Uterus (tissue), 4 donors: Measurements from ENCODE around the gene OMA1. TPM values are rescaled to one million over a fixed set of nuclear protein-coding genes. Genes with fewer than 3 reads are reported as not detected.

ENCODE experiments used
- DNase-seq, 2 donors: peaks; one replicate each; pipeline ENCODE4 v3.0.0-alpha.2; 2019 to 2020
- H3K27ac ChIP-seq, 2 donors: fragments of 200-600 bp; sonication (generic); 1 replicate in 1 of 2; 2 replicates in 1 of 2; pipeline ENCODE4 v1.5.1; 2016 to 2018
- H3K27me3 ChIP-seq, 2 donors: fragments of 200-600 bp; sonication (generic); one replicate each; pipeline ENCODE4 v1.5.1; 2018 to 2019; ENCODE audit warnings: control low read depth in 1 of 2
- H3K36me3 ChIP-seq, 2 donors: fragments of 200-600 bp; sonication (generic); one replicate each; pipeline ENCODE4 v1.5.1; 2019; ENCODE audit warnings: control low read depth in 1 of 2
- H3K4me1 ChIP-seq, 2 donors: fragments of 200-600 bp; sonication (generic); one replicate each; pipeline ENCODE4 v1.5.1; 2018 to 2019; ENCODE audit warnings: control low read depth in 1 of 2
- H3K4me3 ChIP-seq, 2 donors: fragments of 200-600 bp; sonication (generic); 1 replicate in 1 of 2; 2 replicates in 1 of 2; pipeline ENCODE4 v1.5.1; 2018 to 2019; ENCODE audit warnings: mild to moderate bottlenecking in 1 of 2
- H3K9me3 ChIP-seq, 2 donors: fragments of 200-600 bp; sonication (generic); one replicate each; pipeline ENCODE4 v1.5.1; 2019; ENCODE audit warnings: control low read depth in 1 of 2
- POLR2A ChIP-seq, 2 donors: fragments of 450-650 bp; IDR thresholded peaks; one replicate each; pipeline ENCODE4 v1.6.1; 2016; ENCODE audit warnings: antibody characterized with exemption in 2 of 2, mild to moderate bottlenecking in 1 of 2, moderate library complexity in 1 of 2
- intact Hi-C: fragments of 100-400 bp; cut with DNase I; formaldehyde crosslinking; loops from one replicate; pipeline ENCODE4 v1.15.1; 2023; ENCODE audit warnings: low total_unique reads
- total RNA-seq, 4 donors: library from RNA; depleted of rRNA in 3 of 4; stranded (reverse); fragments of >200 nt in 3 of 4; gene quantifications; one replicate each; pipeline versions ENCODE4 v1.1.0 to v1.2.4, GENCODE V29; 2014 to 2023
- TF ChIP-seq, protein P1 (sequence below), 4 experiments: fragments of 200-600 bp in 2 of 4; fragments of 450-650 bp in 2 of 4; sonication (generic) in 2 of 4; IDR thresholded peaks; one replicate each; pipeline ENCODE4 v1.5.1; 2016 to 2019; ENCODE audit warnings: antibody characterized with exemption in 4 of 4, mild to moderate bottlenecking in 2 of 4, moderate library complexity in 1 of 4
- donor health status: DM: yes; HTN: yes; CAD: no.

The OMA1 gene
- total RNA-seq, 4 donors from 2014 or later, result 45.9 to 97.6 (median 65.4) TPM

DNA sequence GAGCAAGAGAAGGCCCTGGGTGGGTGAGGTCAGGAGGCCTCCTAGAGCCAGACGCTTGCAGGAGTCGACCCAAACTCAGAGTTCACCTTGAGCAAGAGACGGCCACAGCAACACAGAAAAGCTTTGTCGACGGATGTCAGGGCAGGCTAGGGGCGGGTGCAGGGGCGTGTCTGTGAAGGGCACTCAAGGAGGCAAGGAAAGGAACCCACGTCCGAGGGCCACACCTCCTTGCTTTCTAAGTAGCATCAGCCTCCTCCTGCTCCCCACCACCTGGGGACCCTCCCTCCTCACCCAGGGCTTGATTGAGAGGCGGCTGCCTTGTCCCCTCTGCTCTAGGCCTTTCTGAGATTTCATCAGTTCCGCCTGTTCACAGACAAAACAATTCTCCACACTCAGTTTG, 92.1 kb downstream of the OMA1 start:
- Histone ChIP-seq H3K27ac (no peak overlapping the region), H3K9me3 (no peaks in the 10 kb centered on the region), H3K4me1 (no peaks in the 10 kb centered on the region), H3K36me3 (no peaks in the 10 kb centered on the region), H3K27me3 (no peaks in the 10 kb centered on the region), H3K4me3 (no peak overlapping the region)
- no peak for DNase-seq
- TF ChIP-seq, protein P1, sequence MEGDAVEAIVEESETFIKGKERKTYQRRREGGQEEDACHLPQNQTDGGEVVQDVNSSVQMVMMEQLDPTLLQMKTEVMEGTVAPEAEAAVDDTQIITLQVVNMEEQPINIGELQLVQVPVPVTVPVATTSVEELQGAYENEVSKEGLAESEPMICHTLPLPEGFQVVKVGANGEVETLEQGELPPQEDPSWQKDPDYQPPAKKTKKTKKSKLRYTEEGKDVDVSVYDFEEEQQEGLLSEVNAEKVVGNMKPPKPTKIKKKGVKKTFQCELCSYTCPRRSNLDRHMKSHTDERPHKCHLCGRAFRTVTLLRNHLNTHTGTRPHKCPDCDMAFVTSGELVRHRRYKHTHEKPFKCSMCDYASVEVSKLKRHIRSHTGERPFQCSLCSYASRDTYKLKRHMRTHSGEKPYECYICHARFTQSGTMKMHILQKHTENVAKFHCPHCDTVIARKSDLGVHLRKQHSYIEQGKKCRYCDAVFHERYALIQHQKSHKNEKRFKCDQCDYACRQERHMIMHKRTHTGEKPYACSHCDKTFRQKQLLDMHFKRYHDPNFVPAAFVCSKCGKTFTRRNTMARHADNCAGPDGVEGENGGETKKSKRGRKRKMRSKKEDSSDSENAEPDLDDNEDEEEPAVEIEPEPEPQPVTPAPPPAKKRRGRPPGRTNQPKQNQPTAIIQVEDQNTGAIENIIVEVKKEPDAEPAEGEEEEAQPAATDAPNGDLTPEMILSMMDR (IDR thresholded peaks at IDR 0.05), result no peak
- intact Hi-C loops, result no loop called here

DNA sequence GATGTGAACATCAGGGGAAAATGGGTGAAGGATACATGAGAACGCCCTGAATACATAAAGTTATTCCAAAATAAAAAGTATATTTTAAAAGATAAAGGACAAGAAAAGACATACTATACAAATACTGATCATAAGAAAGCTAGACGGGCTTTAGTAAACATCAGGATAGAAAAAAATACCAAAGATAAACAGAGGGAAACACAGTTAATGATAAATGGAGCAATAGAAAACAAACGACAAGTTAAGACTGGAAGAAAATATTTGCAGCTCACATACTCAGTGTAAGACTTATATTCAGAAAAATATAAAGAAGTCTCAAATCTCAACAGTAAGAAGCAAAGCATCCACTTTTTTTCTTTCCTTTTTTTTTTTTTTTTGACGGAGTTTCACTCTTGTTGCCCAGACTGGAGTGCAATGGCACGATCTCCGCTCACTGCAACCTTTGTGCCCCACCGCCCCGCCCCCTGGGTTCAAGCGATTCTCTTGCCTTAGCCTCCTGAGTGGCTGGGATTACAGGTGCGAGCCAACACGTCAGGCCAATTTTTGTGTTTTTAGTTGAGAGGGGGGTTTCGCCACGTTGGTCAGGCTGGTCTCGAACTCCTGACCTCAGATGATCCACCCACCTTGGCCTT, 94.8 kb downstream of the OMA1 start:
- intact Hi-C loops, result no loop called here
- DNase-seq, result no peak
- Histone ChIP-seq H3K27me3 (no peaks in the 10 kb centered on the region), H3K36me3 (no peaks in the 10 kb centered on the region), H3K4me3 (no peak overlapping the region), H3K27ac (no peak overlapping the region), H3K4me1 (no peaks in the 10 kb centered on the region), H3K9me3 (no peaks in the 10 kb centered on the region)
- no peak for TF ChIP-seq POLR2A (IDR thresholded peaks at IDR 0.05)
- TF ChIP-seq, protein P1 (IDR thresholded peaks at IDR 0.05), result no peak

DNA sequence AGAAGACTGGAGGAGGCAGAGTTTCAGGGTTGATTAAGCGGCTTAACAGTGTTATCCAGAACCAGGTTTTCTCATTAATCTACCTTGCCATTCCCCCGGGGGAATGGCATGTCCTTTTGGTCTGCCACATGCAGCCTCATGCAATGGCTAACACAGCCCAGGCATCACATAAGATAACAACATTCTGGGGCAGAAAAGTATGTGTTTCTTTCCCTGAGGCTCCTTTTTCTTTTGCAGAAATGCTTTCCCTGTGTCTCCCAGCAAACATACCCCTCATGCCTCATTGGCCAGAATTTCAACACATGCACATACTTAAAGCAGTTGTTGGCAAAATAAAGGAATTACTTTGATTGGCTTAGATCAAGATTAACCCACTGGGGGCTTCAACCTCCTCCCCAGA, 98.6 kb downstream of the OMA1 start:
- Histone ChIP-seq H3K27me3 (no peaks in the 10 kb centered on the region), H3K27ac (no peak overlapping the region), H3K4me1 (no peaks in the 10 kb centered on the region), H3K36me3 (no peaks in the 10 kb centered on the region), H3K4me3 (no peak overlapping the region), H3K9me3 (no peaks in the 10 kb centered on the region)
- intact Hi-C loops, result no loop called here
- no peak for DNase-seq
- TF ChIP-seq POLR2A (IDR thresholded peaks at IDR 0.05), result no peak
- TF ChIP-seq, protein P1 (IDR thresholded peaks at IDR 0.05), result no peak

DNA sequence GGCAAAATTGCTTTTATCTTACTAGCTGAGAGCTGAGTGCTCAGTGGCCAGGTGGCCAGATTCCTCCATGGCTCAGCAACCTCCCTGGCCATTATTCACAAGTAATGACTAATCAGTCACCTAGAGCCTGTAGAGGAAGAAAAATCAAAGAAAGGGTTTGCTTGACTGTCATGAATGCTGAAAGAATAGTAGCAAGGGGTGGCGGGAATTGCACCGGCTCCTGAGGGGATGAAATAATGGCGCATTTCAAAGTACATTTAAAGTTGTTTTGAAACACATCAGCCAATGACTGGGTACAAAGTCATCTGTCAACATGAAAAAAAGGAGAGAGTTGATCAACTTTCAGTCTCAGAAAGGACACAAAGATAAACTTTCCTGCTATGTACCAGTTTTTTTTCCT, 99.5 kb downstream of the OMA1 start:
- Histone ChIP-seq H3K4me3 (no peak overlapping the region), H3K4me1 (no peaks in the 10 kb centered on the region), H3K36me3 (no peaks in the 10 kb centered on the region), H3K9me3 (no peaks in the 10 kb centered on the region), H3K27ac (no peak overlapping the region), H3K27me3 (no peaks in the 10 kb centered on the region)
- intact Hi-C loops, result no loop called here
- no peak for DNase-seq
- TF ChIP-seq POLR2A (IDR thresholded peaks at IDR 0.05), result no peak
- TF ChIP-seq, protein P1 (IDR thresholded peaks at IDR 0.05), result no peak

DNA sequence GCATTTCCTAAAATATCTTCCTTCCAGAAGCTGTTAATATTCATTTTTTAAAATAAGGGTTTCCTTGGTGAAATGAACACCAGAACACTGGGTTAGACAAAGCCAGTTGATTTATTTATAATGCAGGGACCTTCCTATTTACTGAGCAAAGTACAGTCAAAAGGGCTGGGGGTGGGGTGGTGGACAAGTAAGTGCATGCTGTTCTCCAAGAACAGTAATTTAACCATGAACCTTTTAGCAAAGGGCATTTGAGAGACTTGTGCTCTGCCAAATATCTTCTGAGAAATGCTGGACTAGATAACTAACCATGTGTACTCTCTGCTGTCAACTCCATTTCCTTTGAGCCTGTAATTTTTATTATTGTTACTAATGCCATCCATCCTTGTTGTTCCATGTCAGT, 100.2 kb downstream of the OMA1 start:
- no peak for DNase-seq
- Histone ChIP-seq H3K27me3 (no peaks in the 10 kb centered on the region), H3K27ac (no peak overlapping the region), H3K9me3 (no peaks in the 10 kb centered on the region), H3K36me3 (no peaks in the 10 kb centered on the region), H3K4me1 (no peaks in the 10 kb centered on the region), H3K4me3 (no peak overlapping the region)
- no peak for TF ChIP-seq POLR2A (IDR thresholded peaks at IDR 0.05)
- TF ChIP-seq, protein P1 (IDR thresholded peaks at IDR 0.05), result no peak
- intact Hi-C loops, result no loop called here
